NCI-H82 (cell line): ENCODE measurements around the gene SERPINH1.

Experiments
- DNase-seq: peaks from one replicate; lab custom pipeline; 2025; lab: John Stamatoyannopoulos, UW

The SERPINH1 gene

DNA sequence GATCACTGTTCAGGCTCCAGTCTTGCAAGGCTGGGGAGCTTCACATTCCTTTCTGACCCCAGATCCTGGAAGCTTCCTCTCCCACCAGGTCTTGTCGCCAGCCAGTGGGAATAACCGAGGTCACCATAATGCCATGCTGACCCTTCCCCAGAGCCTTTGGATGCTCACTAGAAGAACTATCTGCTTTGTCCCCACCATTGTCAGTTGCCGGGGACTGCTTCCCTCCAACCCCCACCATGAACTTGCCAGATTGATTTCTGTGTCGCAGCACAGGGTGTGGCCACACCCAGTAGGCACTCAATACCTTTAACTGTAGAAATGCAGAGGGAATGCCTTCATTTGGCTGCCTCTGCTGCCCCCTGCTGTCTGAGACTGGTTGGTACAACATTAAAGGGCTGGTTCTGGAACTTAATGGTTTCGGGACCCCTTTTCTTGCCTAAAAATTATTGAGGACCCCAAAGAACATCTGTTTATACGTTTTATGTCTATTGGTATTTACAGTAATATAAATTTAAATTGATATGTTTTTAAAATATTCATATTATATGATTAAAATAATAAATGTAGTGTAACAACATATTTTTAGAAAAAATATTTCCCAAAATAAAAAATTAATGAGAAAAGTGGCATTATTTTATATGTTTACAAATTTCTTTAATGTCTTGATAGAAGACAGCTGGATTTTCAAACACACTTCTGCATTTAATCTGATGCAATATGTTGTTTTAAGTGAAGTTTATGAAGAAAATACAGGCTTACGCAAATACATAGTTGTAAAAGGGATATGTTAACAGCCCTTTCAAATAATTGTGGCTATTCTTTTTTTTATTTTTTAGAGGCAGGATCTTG, 29.6 kb upstream of the SERPINH1 start:
- DNase-seq, result peak; percentile 87

- no peak for DNase-seq
Measured at GRCh38 chr11:75533896-75534258, 28.2 kb upstream of the SERPINH1 start.

DNA sequence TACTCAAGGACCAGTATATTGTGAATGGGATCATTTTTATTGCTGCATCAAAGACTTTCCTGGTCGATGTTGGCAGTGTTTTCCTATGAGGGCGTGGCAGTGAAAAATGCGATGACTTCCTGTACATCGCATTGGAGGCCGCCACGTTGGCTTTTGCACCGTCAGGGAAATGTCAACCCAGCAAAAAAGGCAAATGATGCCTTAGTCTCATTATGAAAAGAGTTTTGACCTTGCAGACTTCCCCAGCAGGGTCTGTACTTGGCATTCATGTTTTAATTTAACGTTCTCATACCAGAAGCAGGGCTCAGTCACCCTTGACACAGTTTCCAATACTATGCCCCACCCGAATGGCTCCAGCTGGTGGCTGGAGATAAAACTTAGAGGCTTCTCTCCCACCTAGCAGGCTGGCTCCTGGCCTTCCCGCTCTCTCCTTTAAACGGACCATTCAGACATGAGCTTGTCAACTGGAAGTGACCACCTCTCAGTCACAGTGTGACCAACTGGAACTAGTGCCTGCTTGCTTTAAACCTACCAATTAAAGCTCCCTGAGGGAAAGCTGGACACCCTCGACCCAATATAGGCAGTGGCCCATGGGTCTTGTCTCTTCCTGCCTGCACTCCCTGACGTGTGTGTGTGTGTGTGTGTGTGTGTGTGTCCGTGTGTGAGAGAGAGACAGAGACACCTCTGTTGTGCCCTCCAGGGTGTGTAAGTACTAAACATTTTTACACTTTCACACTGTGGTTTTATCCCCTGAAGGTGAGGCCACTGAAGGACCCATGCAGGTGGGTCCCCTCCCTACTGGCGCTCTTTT, 27.6 kb upstream of the SERPINH1 start:
- no peak for DNase-seq

DNA sequence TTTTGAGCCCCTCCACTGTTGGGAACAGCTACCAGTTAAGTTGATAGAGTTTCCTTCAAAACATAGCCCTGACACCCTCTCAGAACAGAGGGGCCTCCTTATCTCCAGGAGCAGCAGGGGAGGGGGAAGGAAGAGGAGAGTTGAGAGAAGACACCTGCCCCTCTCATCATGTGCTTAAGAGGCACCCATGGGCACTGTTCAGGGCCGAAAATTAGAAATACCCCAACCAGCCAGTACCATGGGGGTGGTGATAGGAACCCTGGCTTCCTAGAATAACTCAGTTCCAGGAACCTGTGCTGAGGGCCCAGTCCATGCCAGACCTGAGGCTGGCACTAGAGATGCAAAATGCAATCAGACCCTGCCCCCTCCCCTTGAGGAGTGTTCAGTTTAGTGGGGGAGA, 27.0 kb upstream of the SERPINH1 start:
- no peak for DNase-seq

GRCh38 chr11:75536786-75537641, 25.0 kb upstream of the SERPINH1 start:
- no peak for DNase-seq

GRCh38 chr11:75537740-75538139, 24.3 kb upstream of the SERPINH1 start:
- no peak for DNase-seq

GRCh38 chr11:75538150-75538942, 23.7 kb upstream of the SERPINH1 start:
- no peak for DNase-seq

DNA sequence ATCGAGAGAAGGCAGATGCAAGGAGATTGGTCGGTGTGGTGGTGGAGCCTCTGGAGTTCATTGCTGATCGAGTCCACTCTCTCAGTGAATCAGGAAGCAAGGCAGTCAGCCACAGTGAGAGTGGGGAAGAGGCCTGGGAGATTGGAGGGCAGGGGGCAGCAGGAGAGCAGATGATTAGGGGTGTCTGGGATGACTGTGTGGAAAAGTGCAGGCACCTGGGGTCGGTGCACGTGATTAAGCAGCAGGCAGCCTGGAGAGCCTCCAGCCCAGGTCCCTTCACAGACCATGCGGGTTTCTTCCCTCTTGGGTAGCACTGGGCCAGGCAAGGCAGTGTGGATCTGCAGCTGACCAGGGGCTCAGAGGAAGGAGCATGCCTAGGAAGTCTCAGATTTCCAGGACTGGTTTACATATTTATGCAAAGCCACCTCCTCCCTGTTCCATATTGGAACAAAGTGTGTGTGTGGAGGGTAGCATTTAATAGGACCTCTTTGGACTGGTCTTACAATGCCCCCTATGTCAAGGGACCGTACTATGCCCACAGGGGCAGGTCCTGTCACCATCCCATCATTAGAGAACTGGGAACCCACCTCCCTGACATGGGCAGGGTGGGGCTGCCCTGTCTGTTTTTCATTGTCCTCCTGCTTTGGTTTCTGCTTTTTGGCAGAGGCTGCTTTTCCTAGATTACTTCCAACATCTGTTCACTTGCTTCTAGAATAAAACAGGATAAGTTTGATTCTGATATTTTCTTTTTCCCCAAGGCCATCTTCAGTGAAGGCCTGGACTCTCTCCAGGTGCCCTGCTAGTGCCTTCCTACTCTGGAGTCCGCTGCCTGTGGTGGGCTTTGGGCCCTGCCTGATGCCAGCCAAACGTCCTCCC, 22.4 kb upstream of the SERPINH1 start:
- no peak for DNase-seq

DNA sequence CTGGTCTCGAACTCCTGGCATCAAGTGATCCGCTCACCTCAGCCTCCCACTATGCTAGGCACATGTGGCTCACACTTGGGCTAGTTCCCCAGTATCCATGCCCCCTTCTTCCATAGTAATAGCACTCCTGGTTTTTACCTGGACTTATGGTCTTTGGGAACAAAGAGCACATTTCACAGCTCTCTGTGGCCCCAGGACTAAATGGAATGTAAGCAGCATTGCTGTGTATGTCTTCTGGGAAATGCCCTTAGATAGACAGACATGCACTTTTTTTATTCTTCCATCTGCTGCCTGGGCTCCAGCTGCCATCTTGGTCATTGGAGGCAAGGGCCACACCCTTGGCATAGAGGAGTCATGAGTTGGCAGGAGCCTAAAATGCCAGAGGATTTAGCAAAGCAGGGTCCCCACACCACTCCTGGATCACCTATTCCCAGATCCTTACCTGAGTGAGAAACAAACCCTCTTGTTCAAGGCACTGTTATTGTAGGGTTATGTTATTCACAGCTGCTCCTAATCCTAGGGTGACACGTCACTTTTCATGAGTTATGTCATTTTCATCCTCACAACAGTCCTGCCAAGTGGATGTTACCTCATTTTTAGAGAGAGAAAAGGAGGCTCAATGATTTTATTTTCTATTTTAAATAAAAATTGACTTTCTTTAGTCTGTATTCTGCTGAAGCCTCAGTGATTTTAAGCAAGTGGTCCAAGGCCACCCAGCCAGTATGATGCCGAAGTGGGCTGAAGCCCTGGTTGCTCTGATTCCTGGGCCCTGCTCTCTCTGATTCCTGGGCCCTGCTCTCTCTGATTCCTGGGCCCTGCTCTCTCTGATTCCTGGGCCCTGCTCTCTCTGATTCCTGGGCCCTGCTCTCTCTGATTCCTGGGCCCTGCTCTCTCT, 20.6 kb upstream of the SERPINH1 start:
- DNase-seq, result no peak

GRCh38 chr11:75542088-75542438, 20.0 kb upstream of the SERPINH1 start:
- DNase-seq, result no peak

DNA sequence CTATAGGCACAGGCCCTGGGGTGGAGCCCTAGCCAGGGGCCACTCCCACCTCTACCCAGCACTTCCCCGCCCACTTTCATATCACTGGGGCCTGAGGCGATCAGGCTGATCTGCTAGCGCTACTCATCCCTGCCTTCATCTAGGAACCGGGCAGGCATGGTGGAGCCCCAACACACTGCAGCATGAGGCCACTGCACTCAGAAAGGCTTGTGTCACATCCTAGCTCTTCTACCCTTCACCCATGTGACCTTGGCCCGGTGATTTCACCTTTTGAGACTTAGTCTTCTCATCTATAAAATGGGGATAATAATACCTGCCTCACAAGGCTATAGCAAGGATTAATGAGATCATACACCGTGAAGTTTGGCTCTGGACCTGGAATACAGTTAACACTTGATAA, 18.2 kb upstream of the SERPINH1 start:
- DNase-seq, result no peak

DNA sequence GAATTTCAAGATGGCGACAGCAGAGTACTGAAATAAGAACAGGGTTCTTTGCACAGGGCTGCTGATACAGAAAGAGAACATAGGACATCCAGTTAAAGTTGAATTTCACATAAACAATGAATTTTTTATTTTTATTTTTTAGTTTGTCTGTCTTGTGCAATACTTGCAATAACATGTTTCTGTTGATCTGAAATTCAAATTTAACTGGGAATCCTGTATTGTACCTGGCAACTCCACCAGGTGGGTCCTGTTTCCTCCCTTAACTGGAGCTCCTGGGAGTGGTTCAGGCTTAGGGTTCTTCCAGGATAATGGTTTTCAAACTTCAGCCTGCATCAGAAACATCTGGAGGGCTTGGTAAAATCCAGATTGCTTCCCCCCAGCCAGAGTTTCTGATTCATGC, 14.9 kb upstream of the SERPINH1 start:
- DNase-seq, result no peak

GRCh38 chr11:75547617-75548058, 14.4 kb upstream of the SERPINH1 start:
- peak; percentile 70 for DNase-seq

- no peak for DNase-seq
Measured at GRCh38 chr11:75548595-75549272, 13.3 kb upstream of the SERPINH1 start.

GRCh38 chr11:75549370-75549958, 12.6 kb upstream of the SERPINH1 start:
- no peak for DNase-seq

DNA sequence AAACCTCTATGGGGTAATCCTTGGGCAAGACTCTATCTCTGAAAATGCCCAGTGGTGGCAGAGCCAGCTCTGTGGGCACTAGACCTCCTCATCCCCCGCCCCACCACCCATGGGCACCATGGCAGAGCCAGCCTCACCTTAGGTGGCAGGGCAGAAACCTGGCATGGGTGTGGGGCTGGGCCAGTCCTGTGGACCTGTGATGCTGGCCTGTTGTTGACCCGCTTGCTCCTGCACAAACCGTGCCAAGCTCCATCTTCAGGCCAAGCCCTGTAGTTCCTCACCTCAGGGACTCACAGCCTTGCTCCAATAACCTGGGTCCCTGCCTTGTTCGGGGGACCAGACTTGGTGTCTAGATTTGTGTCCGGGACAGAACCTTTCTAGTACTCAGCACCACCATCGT, 8.9 kb upstream of the SERPINH1 start:
- DNase-seq, result no peak

DNA sequence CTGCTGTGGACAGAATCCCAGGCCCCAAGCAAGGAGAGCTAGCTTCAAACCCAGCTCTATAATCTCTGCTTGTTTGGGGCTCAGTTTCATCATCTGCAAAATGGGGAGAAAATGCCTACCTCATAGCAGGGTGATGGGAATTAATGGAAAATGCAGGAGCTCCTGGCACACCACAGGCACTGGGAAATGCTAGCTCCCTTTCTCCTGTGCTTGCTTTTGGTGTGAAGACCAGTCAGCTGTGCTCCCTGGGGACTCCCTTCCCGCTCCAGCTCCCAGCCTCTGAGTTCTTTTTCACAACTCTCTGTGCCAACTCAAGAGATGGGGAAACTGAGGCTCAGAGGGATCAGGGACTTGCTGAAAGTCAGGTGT, 8.2 kb upstream of the SERPINH1 start:
- no peak for DNase-seq

GRCh38 chr11:75554258-75555022, 7.6 kb upstream of the SERPINH1 start:
- peak; percentile 84 for DNase-seq
